ENCODE measurements around the gene CBLB.

CBLB gene

GRCh38 chr3:105868742-105869530, at the start of gene CBLB:
TSS of gene CBLB (minus strand) at chr3:105869012. CDS start at chr3:105867577, 1,435 bp downstream.
- no peak for FAIRE-seq

GRCh38 chr3:105916767-105917166, 48.0 kb upstream of the CBLB start:
- peak; percentile 13 for FAIRE-seq

- FAIRE-seq, result no peak
These were observed 46.7 kb upstream of the CBLB start for GRCh38 chr3:105915524-105915923.

GRCh38 chr3:105913616-105914015, 44.8 kb upstream of the CBLB start:
- FAIRE-seq, result no peak

GRCh38 chr3:105912891-105913290, 44.1 kb upstream of the CBLB start:
- FAIRE-seq, result no peak

GRCh38 chr3:105911496-105911895, 42.7 kb upstream of the CBLB start:
- no peak for FAIRE-seq

GRCh38 chr3:105907777-105908176, 39.0 kb upstream of the CBLB start:
- FAIRE-seq, result no peak

- no peak for FAIRE-seq
These were observed 38.0 kb upstream of the CBLB start for GRCh38 chr3:105906836-105907235.

- no peak for FAIRE-seq
These were observed 37.5 kb upstream of the CBLB start for GRCh38 chr3:105906345-105906744.

- no peak for FAIRE-seq
These were observed 36.5 kb upstream of the CBLB start for GRCh38 chr3:105905328-105905727.

- no peak for FAIRE-seq
These were observed 36.0 kb upstream of the CBLB start for GRCh38 chr3:105904678-105905284.

GRCh38 chr3:105904251-105904650, 35.4 kb upstream of the CBLB start:
- FAIRE-seq, result no peak

- no peak for FAIRE-seq
These were observed 30.7 kb upstream of the CBLB start for GRCh38 chr3:105899516-105899915.

- no peak for FAIRE-seq
These were observed 22.3 kb upstream of the CBLB start for GRCh38 chr3:105891101-105891500.

GRCh38 chr3:105888621-105889579, 20.1 kb upstream of the CBLB start:
- FAIRE-seq, result no peak

- FAIRE-seq, result no peak
These were observed 16.4 kb upstream of the CBLB start for GRCh38 chr3:105885256-105885655.

GRCh38 chr3:105883798-105884377, 15.1 kb upstream of the CBLB start:
- FAIRE-seq, result no peak

- no peak for FAIRE-seq
These were observed 12.0 kb upstream of the CBLB start for GRCh38 chr3:105880681-105881290.

- FAIRE-seq, result no peak
These were observed 9.2 kb upstream of the CBLB start for GRCh38 chr3:105878061-105878460.

- FAIRE-seq, result no peak
These were observed 8.6 kb upstream of the CBLB start for GRCh38 chr3:105877336-105877910.

- FAIRE-seq, result no peak
These were observed 8.0 kb upstream of the CBLB start for GRCh38 chr3:105876780-105877327.

Measured in G401.6 (cell line).